NOMO-1 (cell line): ENCODE data around the gene CEP70.
"Not testable (repeated sequence)": the region's sequence is repeated elsewhere in the genome, so short reads cannot be mapped to it uniquely, and the experiment has no call there.

Source experiments
- DNase-seq, 2 experiments: peaks; one replicate each; lab custom pipeline; 2025; ENCODE audit not compliant: unreplicated experiment in 2 of 2; lab: John Stamatoyannopoulos, UW

Gene CEP70

DNA sequence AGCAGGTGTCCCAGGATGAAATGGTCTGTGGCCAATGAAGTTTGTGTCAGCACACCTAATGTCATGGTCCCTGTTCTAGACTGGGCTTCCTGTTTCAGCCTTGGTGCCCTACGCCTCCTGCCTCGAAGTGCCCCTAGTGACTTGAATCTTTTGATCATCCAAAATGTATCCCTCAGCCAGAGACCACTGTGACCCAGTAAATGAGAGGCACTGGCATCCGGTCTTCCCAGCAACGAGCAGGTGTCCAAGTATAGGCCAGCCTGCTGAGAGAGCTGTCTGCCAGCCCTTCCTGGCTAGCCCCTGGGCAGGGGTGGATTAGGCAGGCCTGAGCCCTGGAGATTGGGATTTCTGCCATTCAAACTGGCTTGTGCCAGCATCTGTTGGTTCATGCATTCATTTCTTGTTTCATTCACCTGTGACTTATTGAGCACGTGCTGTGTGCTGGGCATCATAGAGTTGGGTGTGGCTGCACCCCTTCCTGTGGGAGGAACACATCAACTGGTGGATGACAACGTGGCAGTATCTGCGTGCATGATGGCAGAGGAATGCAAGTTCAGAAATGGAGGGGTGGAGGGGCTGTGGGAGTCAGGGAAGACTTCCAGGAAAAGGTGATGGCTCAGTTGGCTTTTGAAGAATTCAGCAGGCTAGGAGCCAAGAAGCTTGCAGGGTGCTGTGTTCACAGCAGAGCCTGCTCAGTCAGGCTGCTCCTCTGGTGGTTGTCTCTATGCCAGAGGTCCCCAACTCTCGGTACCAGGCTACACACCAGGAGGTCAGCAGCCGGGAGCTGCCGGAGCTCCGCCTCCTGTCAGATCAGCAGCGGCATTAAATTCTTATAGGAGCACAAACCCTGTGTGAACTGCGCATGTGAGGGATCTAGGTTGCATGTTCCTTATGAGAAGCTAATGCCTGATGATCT lies 138.0 kb downstream of the CEP70 start:
- no peak for DNase-seq

GRCh38 chr3:138453940-138454339 lies 140.1 kb downstream of the CEP70 start:
- DNase-seq = not testable (repeated sequence)

DNA sequence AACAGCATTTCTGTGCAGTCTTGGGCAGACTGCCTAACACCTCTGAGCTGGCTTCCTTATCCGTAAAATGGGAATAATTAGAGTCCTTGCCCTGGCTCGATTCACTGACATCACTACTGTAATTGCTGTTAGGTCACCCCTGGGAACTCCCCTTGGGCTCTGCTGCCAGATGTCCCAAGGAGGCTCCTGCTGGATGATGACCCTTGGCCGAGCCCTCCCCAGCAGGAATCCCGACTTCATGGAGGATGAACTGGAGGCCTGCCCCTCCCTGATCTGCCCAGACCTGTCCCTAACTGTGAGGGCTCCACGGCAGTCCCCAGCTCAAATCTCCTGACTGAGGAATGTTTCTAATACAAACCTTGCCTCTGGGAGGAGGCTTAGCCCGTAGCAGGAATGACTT lies 141.6 kb downstream of the CEP70 start:
- DNase-seq = no peak

GRCh38 chr3:138451595-138452162 lies 142.4 kb downstream of the CEP70 start:
- DNase-seq = no peak

DNA sequence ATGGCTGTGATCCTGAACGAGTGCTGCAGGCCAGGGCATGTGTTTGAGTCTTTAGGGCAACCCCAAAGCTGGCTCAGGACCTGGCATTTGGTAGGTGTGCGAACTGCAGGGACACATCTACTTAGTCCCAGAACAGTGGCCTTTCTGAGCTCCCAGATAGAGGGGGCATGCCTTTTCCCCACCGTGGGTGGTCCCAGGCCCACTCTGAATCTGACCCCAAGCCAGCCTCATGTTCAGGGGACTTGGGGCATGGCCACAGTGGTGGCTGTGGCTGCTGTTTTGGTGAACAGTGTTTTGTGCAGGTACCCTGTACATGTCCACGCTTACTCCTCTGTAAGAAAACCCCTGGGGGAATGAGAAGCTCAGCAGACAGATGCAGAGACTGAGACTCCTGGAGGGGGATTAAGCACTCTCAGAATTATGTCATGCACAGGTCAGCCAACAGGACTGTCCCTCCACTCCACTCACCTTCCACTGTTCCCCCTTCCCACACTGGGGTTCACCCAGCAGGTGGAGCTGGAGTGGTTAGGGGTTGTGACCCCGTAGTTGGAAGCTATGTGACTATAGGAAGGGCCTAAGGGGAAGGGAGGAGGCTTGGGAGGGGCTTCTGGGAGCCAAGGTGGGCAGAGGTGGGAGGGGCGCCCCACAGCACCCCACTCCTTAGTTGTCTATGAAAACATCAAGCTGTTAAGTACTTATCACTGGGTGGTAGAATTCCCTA lies 143.2 kb downstream of the CEP70 start:
- no peak for DNase-seq

GRCh38 chr3:138450181-138450580 lies 143.9 kb downstream of the CEP70 start:
- DNase-seq = no peak

- no peak for DNase-seq
Observed at GRCh38 chr3:138449490-138449889, 144.6 kb downstream of the CEP70 start.

GRCh38 chr3:138448631-138449030 lies 145.4 kb downstream of the CEP70 start:
- DNase-seq = no peak

- no peak for DNase-seq
Observed at GRCh38 chr3:138445654-138446053, 148.4 kb downstream of the CEP70 start.

DNA sequence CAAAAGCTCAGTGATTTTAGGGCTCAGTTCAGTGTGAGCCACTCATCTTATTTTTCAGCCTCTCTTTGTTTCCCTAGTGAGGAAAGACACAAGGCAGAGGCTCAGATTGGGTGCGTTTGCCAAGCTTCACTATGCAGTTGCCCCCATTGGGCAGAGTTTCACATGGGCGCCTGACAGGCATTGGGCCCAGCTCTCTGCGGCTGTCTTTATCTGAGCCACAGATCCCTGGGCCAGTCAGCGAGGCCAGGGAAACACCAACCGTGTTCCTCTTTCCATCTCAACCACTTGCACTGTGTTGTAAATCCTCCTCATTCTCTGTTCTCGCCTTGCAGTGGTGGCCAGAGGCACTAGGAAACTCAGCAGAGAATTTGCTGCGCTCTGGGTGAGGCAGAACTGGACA lies 148.8 kb downstream of the CEP70 start:
- DNase-seq = no peak
